PC-9 (cell line): ENCODE data around the gene KCNE4. TPM values are rescaled to one million over a fixed set of nuclear protein-coding genes. Genes with fewer than 3 reads are reported as not detected.

Experiments used
- BruUV-seq: library from RNA; stranded (reverse); fragments of 400-500 nt; replicated peaks from 2 replicates; lab custom pipeline; 2021; lab: Mats Ljungman, UMichigan
- CTCF ChIA-PET: fragments of 300-600 bp; sonication (Branson Sonifier 250); formaldehyde crosslinking; loops from one replicate; lab custom pipeline; 2022; ENCODE audit warnings: antibody characterized with exemption; lab: Charles Lee
- POLR2A ChIA-PET: fragments of 300-600 bp; sonication (Branson Sonifier 250); formaldehyde crosslinking; loops from one replicate; lab custom pipeline; 2022; ENCODE audit warnings: antibody characterized with exemption; ENCODE audit not compliant: unreplicated experiment; lab: Charles Lee
- DNase-seq, 2 experiments: peaks; one replicate each; pipeline versions ENCODE4 v3.0.0 to v3.0.0-alpha.2; 2015 to 2022; ENCODE audit warnings: mixed read lengths in 1 of 2
- H2AFZ ChIP-seq: fragments of 200-600 bp; sonication (generic); 2 replicates; pipeline ENCODE4 v1.8.1; 2017; ENCODE audit warnings: antibody characterized with exemption
- H3F3A ChIP-seq: fragments of 200-600 bp; sonication (generic); 2 replicates; pipeline ENCODE4 v1.8.1; 2017; ENCODE audit warnings: antibody characterized with exemption, mild to moderate bottlenecking, low read depth; ENCODE audit not compliant: insufficient read depth
- H3K27ac ChIP-seq: fragments of 200-600 bp; sonication (generic); 2 replicates; pipeline ENCODE4 v1.6.1; 2016; ENCODE audit warnings: mixed run types
- H3K27me3 ChIP-seq: fragments of 200-600 bp; sonication (generic); 2 replicates; pipeline ENCODE4 v1.6.1; 2016; ENCODE audit warnings: low read depth, mixed run types; ENCODE audit not compliant: insufficient read depth
- H3K36me3 ChIP-seq: fragments of 200-600 bp; sonication (generic); 2 replicates; pipeline ENCODE4 v1.6.1; 2016; ENCODE audit warnings: low read depth, mixed run types
- H3K4me1 ChIP-seq: fragments of 200-600 bp; sonication (generic); replicated peaks from 2 replicates; pipeline ENCODE4 v1.6.1; 2016; ENCODE audit warnings: mixed run types; ENCODE audit not compliant: insufficient read depth
- H3K4me2 ChIP-seq: fragments of 200-600 bp; sonication (generic); 2 replicates; pipeline ENCODE4 v1.6.1; 2017; ENCODE audit warnings: mixed run types
- H3K4me3 ChIP-seq: fragments of 200-600 bp; sonication (generic); 2 replicates; pipeline ENCODE4 v1.6.1; 2016; ENCODE audit warnings: mixed run types
- H3K79me2 ChIP-seq: fragments of 200-600 bp; sonication (generic); 2 replicates; pipeline ENCODE4 v1.6.1; 2017; ENCODE audit warnings: low read depth, mixed run types
- H3K9me2 ChIP-seq: fragments of 200-600 bp; sonication (generic); 2 replicates; pipeline ENCODE4 v1.8.1; 2017; ENCODE audit warnings: mild to moderate bottlenecking; ENCODE audit not compliant: insufficient read depth
- H3K9me3 ChIP-seq: fragments of 200-600 bp; sonication (generic); 2 replicates; pipeline ENCODE4 v1.8.1; 2016; ENCODE audit warnings: low read depth; ENCODE audit not compliant: insufficient read depth
- H4K20me1 ChIP-seq: fragments of 200-600 bp; sonication (generic); 2 replicates; pipeline ENCODE4 v1.8.1; 2017; ENCODE audit not compliant: insufficient read depth
- CTCF ChIP-seq: fragments of 200-600 bp; sonication (generic); conservative IDR thresholded peaks from 2 replicates; pipeline ENCODE4 v1.6.1; 2017; ENCODE audit warnings: mixed run types, antibody characterized with exemption, mild to moderate bottlenecking, moderate library complexity
- EZH2 ChIP-seq: fragments of 200-600 bp; sonication (generic); IDR thresholded peaks from 2 replicates; pipeline ENCODE4 v1.8.0; 2017; ENCODE audit warnings: antibody characterized with exemption, low read depth
- intact Hi-C: fragments of 100-400 bp; cut with micrococcal nuclease; formaldehyde crosslinking; loops from one replicate; pipeline ENCODE4 v1.10.0; 2022; ENCODE audit not compliant: unreplicated experiment
- total RNA-seq: library from RNA; stranded (reverse); gene quantifications from 2 replicates; pipeline ENCODE4 v1.2.3, GENCODE V29; 2021

Gene KCNE4
- total RNA-seq, 1 experiment from 2014 or later: 0.11 TPM

GRCh38 chr2:223062396-223062795, 10.4 kb downstream of the KCNE4 start:
- CTCF ChIA-PET: no interaction called here
- DNase-seq: no peak
- Histone ChIP-seq H3K79me2 (no peaks in the 10 kb centered on the region), H3K4me2 (no peak overlapping the region), H3F3A (peaks cover 10% of the 10 kb centered on the region; the same call in 1 of the 2 replicates), H3K27ac (no peak overlapping the region), H2AFZ (no peak overlapping the region), H3K27me3 (no peaks in the 10 kb centered on the region), H3K9me3 (no peaks in the 10 kb centered on the region), H4K20me1 (no peaks in the 10 kb centered on the region), H3K9me2 (no peaks in the 10 kb centered on the region), H3K36me3 (no peaks in the 10 kb centered on the region), H3K4me1 (peaks cover 12% of the 10 kb centered on the region), H3K4me3 (no peak overlapping the region)
- TF ChIP-seq EZH2 (no peak), CTCF (no peak)
- POLR2A ChIA-PET: interaction anchor here (0.7 kb wide), 1 partner anchor 11 kb away, joined by 3 read pairs; no protein-coding TSS in a partner anchor
- intact Hi-C loops: no loop called here
- no TSS peak for BruUV-seq

GRCh38 chr2:223065107-223065506, 13.1 kb downstream of the KCNE4 start:
- Histone ChIP-seq H3K27me3 (no peaks in the 10 kb centered on the region), H3K9me3 (no peaks in the 10 kb centered on the region), H3K27ac (no peak overlapping the region), H3F3A (no peaks in the 10 kb centered on the region), H3K36me3 (no peaks in the 10 kb centered on the region), H4K20me1 (no peaks in the 10 kb centered on the region), H3K79me2 (no peaks in the 10 kb centered on the region), H2AFZ (no peak overlapping the region; the same call in 1 of the 2 replicates), H3K4me3 (no peak overlapping the region), H3K9me2 (no peaks in the 10 kb centered on the region), H3K4me2 (no peak overlapping the region), H3K4me1 (no peaks in the 10 kb centered on the region)
- no peak for DNase-seq
- ChIA-PET CTCF (interaction anchor here (0.6 kb wide), 1 partner anchor 268 kb away, joined by 3 read pairs; no protein-coding TSS in a partner anchor), POLR2A (interaction anchor here (0.8 kb wide), 1 partner anchor 994 kb away, joined by 9 read pairs; no protein-coding TSS in a partner anchor)
- intact Hi-C loops: no loop called here
- no TSS peak for BruUV-seq
- TF ChIP-seq CTCF (no peak), EZH2 (no peak)

GRCh38 chr2:223066721-223067120, 14.7 kb downstream of the KCNE4 start:
- H3K79me2 ChIP-seq: no peaks in the 10 kb centered on the region
- no peaks in the 10 kb centered on the region for H3K36me3 ChIP-seq
- H3K4me1 ChIP-seq: no peaks in the 10 kb centered on the region
- no peak overlapping the region for H3K4me2 ChIP-seq
- BruUV-seq: no TSS peak
- POLR2A ChIA-PET: no interaction called here
- no peaks in the 10 kb centered on the region for H3K9me3 ChIP-seq
- no peak overlapping the region for H3K4me3 ChIP-seq
- intact Hi-C loops: no loop called here
- H3K9me2 ChIP-seq: no peaks in the 10 kb centered on the region
- H3F3A ChIP-seq: no peaks in the 10 kb centered on the region
- no peak overlapping the region for H3K27ac ChIP-seq
- CTCF ChIA-PET: interaction anchor here (0.7 to 1.0 kb wide), 2 partner anchors 13 to 20 kb away, joined by 3 read pairs; no protein-coding TSS in a partner anchor
- no peaks in the 10 kb centered on the region for H3K27me3 ChIP-seq
- no peak overlapping the region for H2AFZ ChIP-seq
- no peak for DNase-seq
- H4K20me1 ChIP-seq: no peaks in the 10 kb centered on the region
- TF ChIP-seq CTCF (no peak), EZH2 (no peak)
